Measurements from ENCODE around the gene SPART. TPM values are rescaled to one million over a fixed set of nuclear protein-coding genes. Genes with fewer than 3 reads are reported as not detected.

Gene SPART
- total and polyA plus RNA-seq, 2 donors from 2014 or later = 47.8 to 66.1 TPM

DNA sequence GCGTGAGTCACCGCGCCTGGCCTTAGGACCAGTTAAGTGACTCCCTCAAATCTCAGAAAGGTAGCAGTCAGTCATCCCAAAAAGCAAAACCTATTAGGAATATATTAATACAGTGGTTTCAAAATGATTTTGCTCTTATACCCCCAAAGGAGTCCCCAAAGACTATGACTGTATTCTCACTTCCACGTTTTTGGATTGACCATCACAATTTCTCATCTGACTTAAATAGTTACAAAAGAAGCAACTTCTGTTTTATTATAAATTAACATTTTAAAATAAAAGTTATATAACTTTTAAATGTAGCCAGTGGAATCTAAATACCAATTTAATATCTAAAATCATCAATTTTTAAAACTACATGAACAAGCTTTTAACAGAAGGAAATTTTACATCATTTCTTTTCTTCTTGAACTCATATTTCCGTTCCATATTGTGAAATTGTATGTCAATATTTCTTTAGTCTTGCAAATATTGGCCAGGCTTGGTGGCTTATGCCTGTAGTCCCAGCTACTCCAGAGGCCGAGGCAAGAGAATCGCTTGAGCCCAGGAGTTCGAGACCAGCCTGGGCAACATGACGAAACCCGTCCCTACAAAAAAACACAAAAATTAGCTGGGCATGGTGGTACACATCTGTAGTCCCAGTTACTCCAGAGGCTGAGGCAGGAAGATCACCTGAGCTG is 1.5 kb upstream of the SPART start:
- TF ChIP-seq, protein P1, sequence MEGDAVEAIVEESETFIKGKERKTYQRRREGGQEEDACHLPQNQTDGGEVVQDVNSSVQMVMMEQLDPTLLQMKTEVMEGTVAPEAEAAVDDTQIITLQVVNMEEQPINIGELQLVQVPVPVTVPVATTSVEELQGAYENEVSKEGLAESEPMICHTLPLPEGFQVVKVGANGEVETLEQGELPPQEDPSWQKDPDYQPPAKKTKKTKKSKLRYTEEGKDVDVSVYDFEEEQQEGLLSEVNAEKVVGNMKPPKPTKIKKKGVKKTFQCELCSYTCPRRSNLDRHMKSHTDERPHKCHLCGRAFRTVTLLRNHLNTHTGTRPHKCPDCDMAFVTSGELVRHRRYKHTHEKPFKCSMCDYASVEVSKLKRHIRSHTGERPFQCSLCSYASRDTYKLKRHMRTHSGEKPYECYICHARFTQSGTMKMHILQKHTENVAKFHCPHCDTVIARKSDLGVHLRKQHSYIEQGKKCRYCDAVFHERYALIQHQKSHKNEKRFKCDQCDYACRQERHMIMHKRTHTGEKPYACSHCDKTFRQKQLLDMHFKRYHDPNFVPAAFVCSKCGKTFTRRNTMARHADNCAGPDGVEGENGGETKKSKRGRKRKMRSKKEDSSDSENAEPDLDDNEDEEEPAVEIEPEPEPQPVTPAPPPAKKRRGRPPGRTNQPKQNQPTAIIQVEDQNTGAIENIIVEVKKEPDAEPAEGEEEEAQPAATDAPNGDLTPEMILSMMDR (IDR thresholded peaks at IDR 0.05; ENCODE audit: borderline replicate concordance, extremely low read depth, insufficient read depth) = no peak
- H3K36me3 ChIP-seq (ENCODE audit: control insufficient read depth in 2 of 3, insufficient read depth in 3 of 3, low read length in 3 of 3) = no peaks in the 10 kb centered on the region
- no peaks in the 10 kb centered on the region for H3K27me3 ChIP-seq (ENCODE audit: control insufficient read depth, insufficient read depth, low read length)
- no peak overlapping the region for H3K9ac ChIP-seq (ENCODE audit: low read length in 3 of 3)
- no peak overlapping the region for H3K27ac ChIP-seq (ENCODE audit: low read depth in 2 of 2, low read length in 2 of 2)
- FAIRE-seq (no peak), DNase-seq (no peak)
- no peaks in the 10 kb centered on the region for H3K9me3 ChIP-seq (ENCODE audit: control insufficient read depth in 2 of 3, insufficient read depth in 1 of 3, low read length in 3 of 3)
- no peak overlapping the region for H3K4me3 ChIP-seq (ENCODE audit: low read length in 3 of 3)
- intact Hi-C loops (cut with DNase I) = no loop called here
- H3K4me1 ChIP-seq (ENCODE audit: control insufficient read depth in 2 of 3, insufficient read depth in 2 of 3, low read depth in 1 of 3, low read length in 3 of 3) = peaks cover 0 to 10% (median 0%) of the 10 kb centered on the region in 3 donors

DNA sequence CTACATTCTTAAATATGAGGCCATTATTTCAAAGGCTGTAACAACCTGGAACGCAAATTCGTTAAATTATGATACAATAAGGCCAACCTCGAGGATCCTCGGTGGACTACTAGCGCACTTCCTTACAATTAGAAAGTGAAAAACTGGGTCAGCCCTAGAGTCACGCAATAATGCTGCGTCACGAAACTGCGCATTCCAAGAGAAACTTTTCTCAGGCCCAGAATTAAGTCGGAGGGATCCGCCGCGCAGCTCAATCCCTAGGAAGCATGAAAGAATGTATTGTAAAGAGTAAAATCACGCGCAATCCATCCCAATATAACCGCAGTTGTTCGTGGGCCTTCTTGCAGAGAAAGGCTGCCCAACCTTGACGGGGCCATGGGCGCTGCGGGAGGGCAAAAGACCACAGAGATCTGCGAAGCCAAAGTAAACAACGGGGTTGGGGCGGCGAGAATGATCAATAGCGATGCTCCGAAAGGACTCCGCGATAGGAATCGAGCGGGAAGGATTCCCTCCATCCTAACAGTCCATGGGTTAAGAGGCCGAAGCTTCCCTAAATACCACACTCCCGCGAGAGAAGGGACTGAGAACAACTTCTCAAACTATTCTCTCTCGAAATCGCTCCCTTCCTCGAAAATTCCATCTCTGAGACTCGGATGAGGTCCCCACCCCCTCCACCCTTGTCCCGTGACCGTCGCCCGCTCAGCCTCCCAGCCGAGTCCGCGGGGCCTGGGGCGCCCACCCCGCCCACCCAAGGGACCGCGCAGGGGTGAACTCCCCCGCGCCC is 564 bp downstream of the SPART start:
- intact Hi-C loops (cut with DNase I) = no loop called here

DNA sequence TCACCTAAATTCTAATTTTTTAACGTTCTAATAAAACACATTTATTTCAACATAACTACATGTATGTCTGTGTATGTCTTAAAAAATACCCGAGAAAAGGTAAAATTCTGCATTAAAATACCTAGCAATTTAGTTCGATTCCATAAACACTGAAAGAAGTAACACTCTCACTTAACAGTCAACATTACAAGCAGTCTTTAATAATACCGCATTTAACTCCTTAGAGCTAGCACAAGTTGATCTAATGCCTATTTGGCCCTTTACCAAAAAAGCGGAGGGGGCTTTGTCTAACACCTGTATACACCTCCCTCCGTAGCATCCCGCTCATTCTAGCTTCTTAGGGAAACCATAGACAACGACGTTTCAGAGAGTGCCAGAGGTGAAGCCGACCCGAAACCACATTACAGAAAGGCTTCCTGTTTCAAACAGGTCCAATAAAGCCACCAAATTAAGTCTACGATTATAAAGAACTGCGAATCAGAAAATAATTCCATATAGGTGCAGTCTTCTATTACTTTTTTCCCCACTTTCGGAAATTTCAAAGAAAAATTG is 1.2 kb downstream of the SPART start:
- peaks cover 0 to 17% (median 0%) of the 10 kb centered on the region in 3 donors for H3K4me1 ChIP-seq (ENCODE audit: control insufficient read depth in 2 of 3, insufficient read depth in 2 of 3, low read depth in 1 of 3, low read length in 3 of 3)
- peak overlapping the region; percentile 68 to 97 (median 93) for H3K4me3 ChIP-seq (ENCODE audit: low read length in 3 of 3)
- TF ChIP-seq, protein P1 (IDR thresholded peaks at IDR 0.05; ENCODE audit: borderline replicate concordance, extremely low read depth, insufficient read depth) = no peak
- DNase-seq (peak in 3 of 5 donors; percentile 10 to 50 (median 32)), FAIRE-seq (no peak)
- no peaks in the 10 kb centered on the region for H3K9me3 ChIP-seq (ENCODE audit: control insufficient read depth in 2 of 3, insufficient read depth in 1 of 3, low read length in 3 of 3)
- intact Hi-C loops (cut with DNase I) = no loop called here
- H3K27me3 ChIP-seq (ENCODE audit: control insufficient read depth, insufficient read depth, low read length) = no peaks in the 10 kb centered on the region
- H3K27ac ChIP-seq (ENCODE audit: low read depth in 2 of 2, low read length in 2 of 2) = peak overlapping the region; percentile 99 to 100
- peak overlapping the region; percentile 67 to 100 (median 88) for H3K9ac ChIP-seq (ENCODE audit: low read length in 3 of 3)
- no peaks in the 10 kb centered on the region for H3K36me3 ChIP-seq (ENCODE audit: control insufficient read depth in 2 of 3, insufficient read depth in 3 of 3, low read length in 3 of 3)

More for the DNA sequence above, 564 bp downstream of the SPART start:
- Histone ChIP-seq H3K9me3 (ENCODE audit: control insufficient read depth in 2 of 3, insufficient read depth in 1 of 3, low read length in 3 of 3) (no peaks in the 10 kb centered on the region), H3K4me3 (ENCODE audit: low read length in 3 of 3) (peak overlapping the region; percentile 68 to 97 (median 93)), H3K27ac (ENCODE audit: low read depth in 2 of 2, low read length in 2 of 2) (peak overlapping the region; percentile 99 to 100), H3K4me1 (ENCODE audit: control insufficient read depth in 2 of 3, insufficient read depth in 2 of 3, low read depth in 1 of 3, low read length in 3 of 3) (peaks cover 0 to 17% (median 0%) of the 10 kb centered on the region in 3 donors), H3K27me3 (ENCODE audit: control insufficient read depth, insufficient read depth, low read length) (no peaks in the 10 kb centered on the region), H3K36me3 (ENCODE audit: control insufficient read depth in 2 of 3, insufficient read depth in 3 of 3, low read length in 3 of 3) (no peaks in the 10 kb centered on the region), H3K9ac (ENCODE audit: low read length in 3 of 3) (peak overlapping the region; percentile 67 to 100 (median 88))
- DNase-seq = peak; percentile 69 to 90 (median 79)
- FAIRE-seq = peak; percentile 3
- TF ChIP-seq, protein P1 (IDR thresholded peaks at IDR 0.05; ENCODE audit: borderline replicate concordance, extremely low read depth, insufficient read depth) = no peak

Data from kidney (tissue), 14 donors.